GM12892 (cell line): ENCODE data around the gene PDE10A.

ENCODE experiments used
- DNase-seq: peaks from one replicate; pipeline ENCODE4 v3.0.0; 2011; ENCODE audit not compliant: insufficient read length
- FAIRE-seq: peaks from 2 replicates; lab custom pipeline; 2011; peaks lifted over from hg19 to GRCh38; lab: Jason Lieb, UNC
- POLR2A ChIP-seq: IDR thresholded peaks from 2 replicates; pipeline ENCODE4 v1.6.1; 2011; ENCODE audit warnings: low read depth, low read length, control low read depth
- POLR2AphosphoS5 ChIP-seq: IDR thresholded peaks from 2 replicates; pipeline ENCODE4 v1.6.1; 2011; ENCODE audit warnings: low read depth, low read length, control low read depth
- TAF1 ChIP-seq: IDR thresholded peaks from 2 replicates; pipeline ENCODE4 v1.6.1; 2011; ENCODE audit warnings: low read depth, mild to moderate bottlenecking, control low read depth, low read length, borderline replicate concordance

The PDE10A gene

DNA sequence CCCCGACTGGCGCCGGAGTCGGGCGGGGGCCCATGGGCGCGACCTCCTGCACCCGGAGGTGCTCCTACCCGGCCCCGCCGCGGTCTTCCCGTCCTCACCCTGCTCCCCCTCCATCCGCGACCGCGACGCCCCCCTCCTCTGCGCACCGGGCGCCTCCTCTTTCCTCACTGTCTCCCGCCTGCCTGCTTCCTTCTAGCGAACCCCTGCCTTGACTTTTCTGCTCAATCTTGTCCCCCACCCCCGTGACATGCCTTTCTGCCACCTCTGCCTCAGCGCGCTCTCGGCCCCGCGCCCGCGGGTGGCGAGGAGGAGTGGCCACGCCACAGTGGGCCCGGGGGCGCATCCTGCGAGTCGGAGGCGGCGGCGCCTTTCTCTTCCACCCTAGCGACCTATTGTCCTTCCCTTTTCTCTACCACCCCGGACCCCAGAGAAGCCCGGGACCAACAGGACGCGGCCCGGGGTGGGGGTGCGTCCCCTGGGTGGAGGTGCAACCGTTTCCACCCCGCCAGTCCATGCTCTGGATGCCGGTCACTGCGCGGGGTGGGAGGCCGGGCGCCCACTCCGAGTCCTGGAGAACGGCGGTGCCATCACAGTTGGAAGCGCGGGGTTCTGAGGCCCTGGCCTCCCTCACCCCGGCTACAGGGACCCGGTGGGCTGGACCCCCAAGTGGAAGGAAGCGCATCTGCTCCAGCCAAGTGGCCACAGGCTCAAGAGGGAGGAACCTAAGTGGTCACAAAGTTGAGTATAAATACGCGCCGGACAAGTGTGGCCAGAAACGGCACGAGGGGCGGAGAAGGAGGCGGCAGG is 2.0 kb downstream of the PDE10A start:
- no peak for DNase-seq
- TF ChIP-seq POLR2A = no peak
- TF ChIP-seq POLR2AphosphoS5 = no peak
- no peak for TF ChIP-seq TAF1

DNA sequence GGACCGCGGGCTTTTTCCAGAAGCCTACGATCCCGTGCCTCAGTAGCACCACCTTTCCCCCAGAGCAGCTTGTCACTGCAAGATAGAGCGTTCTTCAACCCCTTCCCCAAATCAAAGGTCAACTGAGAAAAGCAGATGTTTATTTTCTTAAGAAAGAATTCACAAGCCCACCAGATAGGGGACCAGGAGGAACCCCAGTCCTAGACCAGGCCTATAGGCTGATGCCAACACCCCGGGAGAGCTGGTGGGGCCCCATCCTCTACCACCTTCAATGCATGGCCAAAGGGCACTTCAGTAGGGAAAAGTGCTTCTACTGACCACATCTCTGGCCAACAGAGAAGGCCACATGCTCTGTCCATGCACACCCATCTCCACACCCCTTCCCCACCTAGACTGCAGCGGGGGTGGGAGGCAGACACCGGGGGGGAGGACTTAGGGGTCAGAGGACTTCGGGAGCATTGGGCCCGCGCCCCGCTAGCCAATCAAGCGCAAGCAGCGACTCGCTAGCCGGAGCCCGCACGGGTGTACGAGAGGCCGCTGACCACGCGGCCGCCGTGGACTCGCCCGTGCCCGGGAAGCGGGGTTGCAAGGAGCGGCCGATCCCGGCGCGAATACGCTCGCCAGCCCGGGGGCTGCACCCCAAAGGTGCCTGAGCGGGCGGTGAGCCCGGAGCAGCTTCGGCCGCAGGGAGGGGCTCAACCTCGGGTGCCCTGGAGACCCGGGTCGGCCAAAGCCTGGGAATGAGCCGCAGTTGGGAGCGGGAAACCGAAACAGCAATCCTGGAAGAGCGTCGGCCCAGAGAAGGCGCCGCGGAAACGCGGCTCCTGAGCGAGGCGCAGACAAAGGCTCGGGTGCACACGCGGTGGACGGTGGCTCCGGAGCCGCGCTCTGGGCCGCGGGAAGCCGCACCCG is 2.8 kb downstream of the PDE10A start:
- no peak for FAIRE-seq
- no peak for DNase-seq

More for the DNA sequence above, 2.0 kb downstream of the PDE10A start:
- FAIRE-seq = no peak

DNA sequence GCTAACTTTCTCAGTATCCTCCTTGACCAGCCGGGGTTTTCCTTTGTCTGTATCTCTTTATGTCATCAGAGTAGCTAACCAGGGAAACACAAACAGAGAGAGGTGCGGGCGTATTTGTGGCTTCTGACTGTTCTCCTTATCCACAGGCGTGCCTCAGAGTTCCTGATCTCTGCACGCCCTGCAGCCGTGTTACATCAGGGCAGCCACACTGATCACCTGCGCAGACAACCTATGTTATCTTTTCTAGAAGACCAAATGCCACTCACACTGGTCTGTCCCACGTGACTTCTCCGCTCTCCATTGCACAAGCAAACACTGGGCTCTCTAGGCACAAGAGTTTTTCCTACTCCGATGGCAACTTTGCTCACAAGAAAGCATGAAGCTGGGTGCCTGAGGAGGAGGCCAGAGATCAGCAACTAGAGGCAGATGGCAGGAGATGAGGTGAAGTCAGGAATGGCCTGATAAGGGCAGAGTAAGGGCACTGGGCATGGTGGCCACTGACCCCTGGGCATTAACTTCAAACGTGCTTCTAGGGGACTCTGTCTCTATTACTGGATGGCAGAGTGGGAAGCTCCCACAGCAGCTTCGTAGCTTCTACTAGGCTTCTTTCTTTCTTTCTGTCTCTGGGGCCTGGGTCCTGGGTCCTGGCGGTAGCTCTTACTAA is 4.5 kb downstream of the PDE10A start:
- no peak for DNase-seq
- no peak for TF ChIP-seq POLR2A
- no peak for TF ChIP-seq POLR2AphosphoS5
- no peak for TF ChIP-seq TAF1
- FAIRE-seq = no peak

More for the DNA sequence above, 2.8 kb downstream of the PDE10A start:
- no peak for TF ChIP-seq TAF1
- TF ChIP-seq POLR2A = no peak
- TF ChIP-seq POLR2AphosphoS5 = no peak

DNA sequence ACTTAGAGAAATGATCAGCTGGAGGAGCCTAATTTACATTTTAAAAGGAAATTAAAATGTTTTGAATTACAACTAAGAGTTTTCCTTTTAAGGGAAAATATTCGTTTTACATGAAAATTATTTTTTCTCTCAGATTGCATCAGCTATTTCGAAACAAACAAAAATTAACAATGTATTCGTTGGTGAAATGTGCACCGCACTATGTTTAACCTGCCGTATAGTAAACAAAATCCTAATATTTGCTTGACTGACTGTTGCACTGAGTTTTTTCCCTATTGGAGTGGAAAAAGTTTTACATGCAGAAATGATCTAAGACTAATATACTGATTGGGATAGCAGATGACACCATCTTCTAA is 5.7 kb downstream of the PDE10A start:
- FAIRE-seq (no peak), DNase-seq (no peak)
- TF ChIP-seq POLR2AphosphoS5 (no peak), TAF1 (no peak), POLR2A (no peak)

DNA sequence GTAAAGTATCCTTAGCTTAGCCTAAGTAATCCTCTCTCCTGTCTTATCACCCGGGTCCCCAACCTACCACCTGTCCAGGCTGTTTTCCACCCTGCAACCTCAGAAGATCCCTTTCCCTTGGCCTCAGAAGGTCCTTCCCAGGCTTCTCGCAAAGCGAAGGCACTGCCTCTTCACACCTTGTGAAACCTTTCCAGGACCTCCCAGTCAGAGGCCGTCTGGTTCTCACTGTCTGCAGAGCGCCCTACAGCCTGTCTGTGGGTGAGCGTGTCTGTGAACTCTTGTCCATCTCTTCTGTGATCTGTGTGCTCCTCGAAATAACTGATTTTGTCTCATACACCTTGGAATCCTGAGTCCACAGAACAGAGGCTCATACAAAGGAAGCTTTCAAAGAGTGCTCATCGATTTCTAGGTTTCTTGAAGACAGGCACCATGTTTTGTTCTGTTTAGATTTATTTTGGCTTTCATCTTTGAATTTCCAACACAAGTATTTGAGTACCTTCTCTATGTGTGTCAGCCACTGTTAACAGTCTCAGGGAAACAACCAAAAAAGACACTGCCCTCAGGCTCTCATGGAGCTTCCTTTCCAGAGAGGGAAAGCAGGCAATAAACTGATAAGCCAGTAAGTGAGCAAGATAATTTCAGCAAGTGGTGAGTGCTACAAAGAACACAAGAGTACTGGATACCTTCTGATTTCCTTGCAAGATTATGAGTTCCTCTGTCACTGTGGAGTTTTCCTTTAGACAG is 6.3 kb downstream of the PDE10A start:
- DNase-seq = no peak
- TF ChIP-seq POLR2A (no peak), POLR2AphosphoS5 (no peak), TAF1 (no peak)

DNA sequence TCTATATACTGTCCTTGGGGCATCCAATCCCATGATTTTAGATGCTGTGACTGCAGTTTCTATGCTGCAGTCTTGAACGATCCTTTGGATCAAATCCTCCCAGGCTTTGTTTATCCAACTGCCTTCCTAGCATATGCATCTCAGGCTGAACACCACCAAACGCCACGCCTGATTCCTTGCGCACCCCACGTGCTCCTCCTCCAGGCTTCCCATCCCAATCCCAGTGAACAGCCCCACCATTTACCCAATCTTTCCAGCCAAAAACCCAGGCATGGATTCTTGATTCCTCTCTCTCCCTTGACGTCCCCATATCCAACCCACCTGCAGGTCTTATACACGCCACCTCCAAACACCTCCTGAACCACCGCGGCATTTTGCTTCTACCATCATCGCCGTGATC is 7.8 kb downstream of the PDE10A start:
- TF ChIP-seq POLR2A (no peak), POLR2AphosphoS5 (no peak), TAF1 (no peak)
- DNase-seq = no peak
- FAIRE-seq = no peak

More for the DNA sequence above, 6.3 kb downstream of the PDE10A start:
- no peak for FAIRE-seq

DNA sequence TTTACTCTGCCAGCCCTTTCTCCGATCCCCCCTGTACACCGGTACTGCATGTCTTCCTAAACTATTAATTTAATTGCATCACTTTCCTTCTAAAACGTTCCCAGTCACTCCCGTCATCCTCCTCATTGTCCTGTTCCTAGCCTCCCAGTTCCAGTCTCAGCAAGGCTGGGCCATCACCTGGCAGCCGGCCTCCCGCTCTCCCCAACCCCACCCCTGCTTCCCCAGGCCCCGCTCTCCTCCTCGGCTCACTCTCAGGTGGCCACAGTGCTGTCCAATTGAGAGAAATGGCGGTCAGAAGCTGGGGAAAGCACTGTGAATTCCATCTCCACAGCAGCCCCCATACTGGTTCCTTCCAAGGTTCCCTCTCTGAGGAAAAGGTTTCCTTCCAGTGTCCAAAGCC is 8.9 kb downstream of the PDE10A start:
- DNase-seq = no peak
- no peak for FAIRE-seq
- TF ChIP-seq TAF1 (no peak), POLR2A (no peak), POLR2AphosphoS5 (no peak)

DNA sequence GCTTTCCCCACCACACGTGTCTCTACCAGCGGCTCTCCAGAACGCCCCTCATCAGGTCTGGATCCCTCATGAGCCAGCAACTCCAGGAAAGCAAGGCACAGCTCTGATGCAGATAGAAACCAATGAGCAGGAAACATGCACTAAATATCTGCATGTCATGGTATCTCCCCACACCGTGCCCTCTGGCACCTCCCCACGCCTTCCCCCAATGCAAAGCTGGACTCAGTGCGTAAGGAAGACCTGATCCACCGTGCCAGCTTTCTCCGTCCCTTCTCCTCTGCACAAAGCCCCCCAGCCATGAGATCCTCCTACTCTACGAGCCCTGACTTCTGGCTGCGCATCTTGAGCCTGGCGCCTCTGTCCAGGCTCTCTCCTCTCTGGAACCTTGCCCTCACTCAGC is 9.4 kb downstream of the PDE10A start:
- TF ChIP-seq POLR2AphosphoS5 (no peak), POLR2A (no peak), TAF1 (no peak)
- no peak for DNase-seq
- FAIRE-seq = no peak

DNA sequence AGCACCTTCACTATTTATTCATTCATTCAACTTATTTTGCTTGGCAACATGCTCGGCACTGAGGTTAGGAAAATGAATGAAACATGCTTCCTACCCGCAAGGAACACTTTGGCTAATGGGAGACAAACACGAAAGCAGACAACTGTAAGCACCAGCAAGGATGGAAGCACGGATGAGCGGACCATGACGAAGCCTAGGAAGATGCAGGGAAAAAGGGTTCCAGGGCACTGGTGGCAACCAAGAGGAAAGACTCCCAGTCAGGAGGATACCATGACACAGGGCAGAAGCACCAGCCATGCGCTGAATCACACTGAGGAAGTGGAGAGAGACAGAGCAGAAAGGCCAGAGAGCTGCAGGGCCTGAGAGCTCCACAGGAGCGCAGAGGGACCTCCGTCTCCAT is 9.8 kb downstream of the PDE10A start:
- TF ChIP-seq POLR2A = no peak
- no peak for TF ChIP-seq TAF1
- no peak for DNase-seq
- FAIRE-seq = no peak

DNA sequence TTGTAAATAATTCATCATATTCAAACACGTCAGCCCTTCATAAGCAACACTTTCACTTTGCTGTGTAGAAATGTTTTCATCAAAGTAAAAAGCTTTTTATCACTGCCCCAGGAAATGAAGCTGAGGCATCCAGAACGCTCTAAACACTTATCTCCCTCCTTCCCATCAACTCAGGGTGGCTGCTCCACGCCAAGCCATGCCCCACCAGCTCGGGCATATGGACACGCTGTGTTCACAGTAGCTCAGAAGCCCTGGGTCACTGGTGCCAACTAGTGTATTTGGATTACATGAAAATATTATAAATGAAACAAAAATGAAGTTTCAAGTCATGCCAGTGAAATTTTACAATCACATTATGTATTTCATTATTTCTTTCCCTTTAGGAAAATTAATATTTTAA is 10.3 kb downstream of the PDE10A start:
- DNase-seq (no peak), FAIRE-seq (no peak)
- no peak for TF ChIP-seq POLR2AphosphoS5
- no peak for TF ChIP-seq POLR2A
- TF ChIP-seq TAF1 = no peak
